NB4 (cell line): ENCODE measurements around the gene CD8B.

Experiments
- CTCF ChIP-seq: IDR thresholded peaks from one replicate; pipeline ENCODE4 v1.5.1; 2012; ENCODE audit warnings: low read depth, low read length
- MAX ChIP-seq: IDR thresholded peaks from 2 replicates; pipeline ENCODE4 v1.6.1; 2011; ENCODE audit warnings: low read depth, low read length
- MYC ChIP-seq: IDR thresholded peaks from 2 replicates; pipeline ENCODE4 v1.6.1; 2011; ENCODE audit warnings: low read depth, low read length
- POLR2A ChIP-seq: IDR thresholded peaks from 2 replicates; pipeline ENCODE4 v1.6.1; 2011; ENCODE audit warnings: mild to moderate bottlenecking; ENCODE audit not compliant: insufficient read length; ENCODE audit errors: extremely low read depth

GRCh38 chr2:86832334-86833096 is 29.2 kb downstream of the CD8B start:
- TF ChIP-seq POLR2A = no peak
- no peak for TF ChIP-seq CTCF
- TF ChIP-seq MAX = no peak
- TF ChIP-seq MYC = no peak
